Neutrophil (primary cell): ENCODE data around the gene DEFB128.

Experiments
- H3K27ac ChIP-seq: fragments of 200-600 bp; sonication (generic); 2 replicates; pipeline ENCODE4 v1.5.1; 2016; ENCODE audit warnings: mild to moderate bottlenecking, moderate library complexity
- H3K27me3 ChIP-seq: fragments of 200-600 bp; sonication (generic); 2 replicates; pipeline ENCODE4 v1.6.0; 2016; ENCODE audit warnings: mild to moderate bottlenecking
- H3K36me3 ChIP-seq: fragments of 200-600 bp; sonication (generic); 2 replicates; pipeline ENCODE4 v1.5.1; 2017
- H3K4me1 ChIP-seq, 2 experiments: fragments of 200-600 bp in 1 of 2; sonication (generic) in 1 of 2; 1 replicate in 1 of 2; 2 replicates in 1 of 2; pipeline versions ENCODE4 v1.5.1 to v1.6.1; 2013 to 2016; ENCODE audit warnings: low read depth in 1 of 2, low read length in 1 of 2, mild to moderate bottlenecking in 1 of 2, moderate library complexity in 1 of 2; ENCODE audit not compliant: control insufficient read depth in 1 of 2, insufficient read depth in 1 of 2
- H3K4me3 ChIP-seq, 2 experiments: fragments of 200-600 bp in 1 of 2; sonication (generic) in 1 of 2; 1 replicate in 1 of 2; 2 replicates in 1 of 2; pipeline ENCODE4 v1.5.1; 2013 to 2016; ENCODE audit warnings: low read depth in 1 of 2, low read length in 1 of 2, mild to moderate bottlenecking in 1 of 2, moderate library complexity in 1 of 2
- H3K9me3 ChIP-seq: fragments of 200-600 bp; sonication (generic); 2 replicates; pipeline ENCODE4 v1.5.1; 2016
- TF ChIP-seq, protein P1 (sequence below): fragments of 200-600 bp; sonication (generic); IDR thresholded peaks from 2 replicates; pipeline ENCODE4 v1.5.1; 2016; ENCODE audit warnings: antibody characterized with exemption

Gene DEFB128

DNA sequence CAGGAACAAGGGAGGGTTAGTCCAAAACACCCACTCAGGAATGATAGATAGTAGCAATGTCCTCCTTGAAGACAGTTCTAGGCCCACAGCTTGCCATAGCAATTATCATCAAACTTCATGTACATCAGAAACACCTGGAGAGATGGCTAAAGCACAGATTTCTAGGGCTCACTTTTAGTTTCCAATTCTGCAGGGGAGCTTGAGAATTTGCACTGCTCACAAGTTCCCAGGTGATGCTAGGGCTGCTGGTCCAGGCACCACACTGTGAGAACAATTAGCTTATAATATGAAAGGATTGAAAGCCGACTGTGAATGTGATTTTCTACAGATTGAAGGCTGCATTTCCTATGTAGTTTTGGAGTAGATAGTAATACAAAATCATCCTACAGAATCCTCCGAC, 43.6 kb downstream of the DEFB128 start:
- Histone ChIP-seq H3K4me1 (no peaks in the 10 kb centered on the region), H3K9me3 (no peaks in the 10 kb centered on the region), H3K27me3 (peaks cover 91% of the 10 kb centered on the region), H3K36me3 (no peaks in the 10 kb centered on the region), H3K4me3 (no peak overlapping the region), H3K27ac (no peak overlapping the region)
- TF ChIP-seq, protein P1, sequence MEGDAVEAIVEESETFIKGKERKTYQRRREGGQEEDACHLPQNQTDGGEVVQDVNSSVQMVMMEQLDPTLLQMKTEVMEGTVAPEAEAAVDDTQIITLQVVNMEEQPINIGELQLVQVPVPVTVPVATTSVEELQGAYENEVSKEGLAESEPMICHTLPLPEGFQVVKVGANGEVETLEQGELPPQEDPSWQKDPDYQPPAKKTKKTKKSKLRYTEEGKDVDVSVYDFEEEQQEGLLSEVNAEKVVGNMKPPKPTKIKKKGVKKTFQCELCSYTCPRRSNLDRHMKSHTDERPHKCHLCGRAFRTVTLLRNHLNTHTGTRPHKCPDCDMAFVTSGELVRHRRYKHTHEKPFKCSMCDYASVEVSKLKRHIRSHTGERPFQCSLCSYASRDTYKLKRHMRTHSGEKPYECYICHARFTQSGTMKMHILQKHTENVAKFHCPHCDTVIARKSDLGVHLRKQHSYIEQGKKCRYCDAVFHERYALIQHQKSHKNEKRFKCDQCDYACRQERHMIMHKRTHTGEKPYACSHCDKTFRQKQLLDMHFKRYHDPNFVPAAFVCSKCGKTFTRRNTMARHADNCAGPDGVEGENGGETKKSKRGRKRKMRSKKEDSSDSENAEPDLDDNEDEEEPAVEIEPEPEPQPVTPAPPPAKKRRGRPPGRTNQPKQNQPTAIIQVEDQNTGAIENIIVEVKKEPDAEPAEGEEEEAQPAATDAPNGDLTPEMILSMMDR: no peak

DNA sequence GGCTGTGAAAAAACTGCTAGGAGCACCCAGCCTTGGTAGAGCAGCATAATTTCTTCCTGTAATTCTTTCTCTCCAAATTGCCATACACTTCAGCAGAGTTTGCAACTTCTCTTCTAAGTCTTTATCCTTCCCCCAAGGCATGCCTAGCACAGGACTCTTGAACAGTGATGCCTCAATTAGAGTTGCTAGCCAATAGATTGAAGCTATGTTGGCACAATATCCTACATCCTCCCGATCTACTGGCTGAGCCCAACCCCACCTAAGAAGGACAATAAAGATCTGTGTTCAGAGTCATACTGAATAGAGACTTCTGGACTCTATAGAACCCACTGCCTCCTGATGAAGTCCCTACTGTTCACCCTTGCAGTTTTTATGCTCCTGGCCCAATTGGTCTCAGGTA, 47.2 kb downstream of the DEFB128 start, which contains the start of gene DEFB126:
Gene DEFB126, plus strand, starts transcription at position 301 of the 400 bp plus-strand sequence. Its CDS starts 39 bp downstream, at position 340.
- Histone ChIP-seq H3K9me3 (no peaks in the 10 kb centered on the region), H3K4me1 (no peaks in the 10 kb centered on the region), H3K4me3 (no peak within 1 kb of the TSS), H3K36me3 (no peaks in the 10 kb centered on the region), H3K27ac (no peak within 1 kb of the TSS), H3K27me3 (peaks cover 79% of the 10 kb centered on the region)
- TF ChIP-seq, protein P1: no peak
